ENCODE measurements around the gene DICER1. TPM values are rescaled to one million over a fixed set of nuclear protein-coding genes. Genes with fewer than 3 reads are reported as not detected.

Gene DICER1
- total RNA-seq, 1 donor from 2014 or later: 103 TPM

GRCh38 chr14:95057851-95058250 is 99.5 kb downstream of the DICER1 start:
- H3K27ac Mint-ChIP-seq (ENCODE audit: unreplicated experiment): no peak overlapping the region
- Histone ChIP-seq H3K4me2 (ENCODE audit: low read length) (no peak overlapping the region), H3K9ac (ENCODE audit: low read length) (no peak overlapping the region), H2AFZ (ENCODE audit: low read depth, low read length) (no peak overlapping the region), H3K27me3 (ENCODE audit: insufficient read depth, low read length) (no peaks in the 10 kb centered on the region), H3K27ac (ENCODE audit: low read depth, low read length) (no peak overlapping the region), H3K4me1 (ENCODE audit: insufficient read depth, low read length) (no peaks in the 10 kb centered on the region), H3K4me3 (ENCODE audit: insufficient read depth, low read depth, low read length) (no peak overlapping the region), H3K36me3 (ENCODE audit: insufficient read depth, low read length) (no peaks in the 10 kb centered on the region), H3K9me3 (ENCODE audit: insufficient read depth, low read depth, low read length) (no peaks in the 10 kb centered on the region), H4K20me1 (ENCODE audit: insufficient read depth, low read length) (no peaks in the 10 kb centered on the region), H3K79me2 (ENCODE audit: insufficient read depth, low read length) (no peaks in the 10 kb centered on the region)
- peaks cover 2% of the 10 kb centered on the region for H3K4me1 Mint-ChIP-seq (ENCODE audit: low read depth, unreplicated experiment)
- no peak for TF ChIP-seq EZH2 (IDR thresholded peaks at IDR 0.05; ENCODE audit: insufficient read depth, low read length)
- TF ChIP-seq, protein P1, sequence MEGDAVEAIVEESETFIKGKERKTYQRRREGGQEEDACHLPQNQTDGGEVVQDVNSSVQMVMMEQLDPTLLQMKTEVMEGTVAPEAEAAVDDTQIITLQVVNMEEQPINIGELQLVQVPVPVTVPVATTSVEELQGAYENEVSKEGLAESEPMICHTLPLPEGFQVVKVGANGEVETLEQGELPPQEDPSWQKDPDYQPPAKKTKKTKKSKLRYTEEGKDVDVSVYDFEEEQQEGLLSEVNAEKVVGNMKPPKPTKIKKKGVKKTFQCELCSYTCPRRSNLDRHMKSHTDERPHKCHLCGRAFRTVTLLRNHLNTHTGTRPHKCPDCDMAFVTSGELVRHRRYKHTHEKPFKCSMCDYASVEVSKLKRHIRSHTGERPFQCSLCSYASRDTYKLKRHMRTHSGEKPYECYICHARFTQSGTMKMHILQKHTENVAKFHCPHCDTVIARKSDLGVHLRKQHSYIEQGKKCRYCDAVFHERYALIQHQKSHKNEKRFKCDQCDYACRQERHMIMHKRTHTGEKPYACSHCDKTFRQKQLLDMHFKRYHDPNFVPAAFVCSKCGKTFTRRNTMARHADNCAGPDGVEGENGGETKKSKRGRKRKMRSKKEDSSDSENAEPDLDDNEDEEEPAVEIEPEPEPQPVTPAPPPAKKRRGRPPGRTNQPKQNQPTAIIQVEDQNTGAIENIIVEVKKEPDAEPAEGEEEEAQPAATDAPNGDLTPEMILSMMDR (IDR thresholded peaks at IDR 0.05; ENCODE audit: insufficient read depth, low read depth, low read length): no peak
- FAIRE-seq (no peak), DNase-seq (ENCODE audit: low read depth) (no peak)
- H3K27me3 Mint-ChIP-seq (ENCODE audit: low read depth, unreplicated experiment): peaks cover 15% of the 10 kb centered on the region
- H3K36me3 Mint-ChIP-seq (ENCODE audit: low read depth, unreplicated experiment): peaks cover 2% of the 10 kb centered on the region
- no peaks in the 10 kb centered on the region for H3K9me3 Mint-ChIP-seq (ENCODE audit: unreplicated experiment)
- H3K4me3 Mint-ChIP-seq (ENCODE audit: unreplicated experiment): no peak overlapping the region

- Mint-ChIP-seq H3K4me3 (ENCODE audit: unreplicated experiment) (no peak overlapping the region), H3K27ac (ENCODE audit: unreplicated experiment) (no peak overlapping the region), H3K4me1 (ENCODE audit: low read depth, unreplicated experiment) (peaks cover 1% of the 10 kb centered on the region), H3K27me3 (ENCODE audit: low read depth, unreplicated experiment) (peaks cover 19% of the 10 kb centered on the region), H3K9me3 (ENCODE audit: unreplicated experiment) (no peaks in the 10 kb centered on the region), H3K36me3 (ENCODE audit: low read depth, unreplicated experiment) (peaks cover 2% of the 10 kb centered on the region)
- Histone ChIP-seq H3K27ac (ENCODE audit: low read depth, low read length) (no peak overlapping the region), H3K4me2 (ENCODE audit: low read length) (no peak overlapping the region), H3K9ac (ENCODE audit: low read length) (no peak overlapping the region), H3K79me2 (ENCODE audit: insufficient read depth, low read length) (no peaks in the 10 kb centered on the region), H3K4me1 (ENCODE audit: insufficient read depth, low read length) (no peaks in the 10 kb centered on the region), H3K4me3 (ENCODE audit: insufficient read depth, low read depth, low read length) (no peak overlapping the region), H3K27me3 (ENCODE audit: insufficient read depth, low read length) (no peaks in the 10 kb centered on the region), H3K36me3 (ENCODE audit: insufficient read depth, low read length) (no peaks in the 10 kb centered on the region), H2AFZ (ENCODE audit: low read depth, low read length) (no peak overlapping the region), H3K9me3 (ENCODE audit: insufficient read depth, low read depth, low read length) (no peaks in the 10 kb centered on the region), H4K20me1 (ENCODE audit: insufficient read depth, low read length) (no peaks in the 10 kb centered on the region)
- no peak for TF ChIP-seq EZH2 (IDR thresholded peaks at IDR 0.05; ENCODE audit: insufficient read depth, low read length)
- TF ChIP-seq, protein P1 (IDR thresholded peaks at IDR 0.05; ENCODE audit: insufficient read depth, low read depth, low read length): no peak
- FAIRE-seq: no peak
- no peak for DNase-seq (ENCODE audit: low read depth)
Measured at GRCh38 chr14:95057147-95057546, 100.2 kb downstream of the DICER1 start.

DNA sequence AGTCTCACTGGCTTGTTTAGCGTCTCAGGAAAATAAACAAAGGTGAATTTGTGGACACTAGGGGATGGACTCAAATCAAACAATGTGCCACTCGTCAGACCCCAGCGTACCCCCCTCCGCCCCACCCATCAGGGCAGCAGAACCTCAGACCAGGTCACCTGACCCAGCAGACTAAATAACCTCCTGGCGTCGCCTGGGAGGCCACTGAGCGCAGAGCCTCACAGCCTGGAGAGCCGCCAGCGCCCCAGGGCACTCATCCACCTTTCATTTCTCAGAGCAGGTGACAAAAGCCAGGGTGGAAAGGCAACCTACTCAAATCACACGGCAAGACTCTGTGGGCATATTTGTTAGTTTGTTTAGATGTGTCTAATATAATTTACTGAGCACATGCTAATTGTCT is 100.9 kb downstream of the DICER1 start:
- no peaks in the 10 kb centered on the region for H3K9me3 ChIP-seq (ENCODE audit: insufficient read depth, low read depth, low read length)
- H3K4me3 ChIP-seq (ENCODE audit: insufficient read depth, low read depth, low read length): no peak overlapping the region
- H3K27ac Mint-ChIP-seq (ENCODE audit: unreplicated experiment): no peak overlapping the region
- H3K36me3 Mint-ChIP-seq (ENCODE audit: low read depth, unreplicated experiment): peaks cover 2% of the 10 kb centered on the region
- H3K9me3 Mint-ChIP-seq (ENCODE audit: unreplicated experiment): no peaks in the 10 kb centered on the region
- H3K4me1 ChIP-seq (ENCODE audit: insufficient read depth, low read length): no peaks in the 10 kb centered on the region
- no peak for FAIRE-seq
- H3K4me1 Mint-ChIP-seq (ENCODE audit: low read depth, unreplicated experiment): peaks cover 1% of the 10 kb centered on the region
- H3K79me2 ChIP-seq (ENCODE audit: insufficient read depth, low read length): no peaks in the 10 kb centered on the region
- H3K27ac ChIP-seq (ENCODE audit: low read depth, low read length): no peak overlapping the region
- DNase-seq (ENCODE audit: low read depth): no peak
- H3K27me3 Mint-ChIP-seq (ENCODE audit: low read depth, unreplicated experiment): peaks cover 19% of the 10 kb centered on the region
- H3K36me3 ChIP-seq (ENCODE audit: insufficient read depth, low read length): no peaks in the 10 kb centered on the region
- H4K20me1 ChIP-seq (ENCODE audit: insufficient read depth, low read length): no peaks in the 10 kb centered on the region
- no peak overlapping the region for H3K4me3 Mint-ChIP-seq (ENCODE audit: unreplicated experiment)
- H3K9ac ChIP-seq (ENCODE audit: low read length): no peak overlapping the region
- TF ChIP-seq, protein P1 (IDR thresholded peaks at IDR 0.05; ENCODE audit: insufficient read depth, low read depth, low read length): no peak
- no peak for TF ChIP-seq EZH2 (IDR thresholded peaks at IDR 0.05; ENCODE audit: insufficient read depth, low read length)
- H2AFZ ChIP-seq (ENCODE audit: low read depth, low read length): no peak overlapping the region
- H3K4me2 ChIP-seq (ENCODE audit: low read length): no peak overlapping the region
- no peaks in the 10 kb centered on the region for H3K27me3 ChIP-seq (ENCODE audit: insufficient read depth, low read length)

All from astrocyte (in vitro differentiated cells and primary cell).